HCT116 (cell line): ENCODE data around the gene MSH2. TPM values are rescaled to one million over a fixed set of nuclear protein-coding genes. Genes with fewer than 3 reads are reported as not detected.
A peak's percentile ranks its signal among the peaks of the same experiment; 100 is the strongest.

ENCODE experiments used
- ATAC-seq: fragments of 200-7000 bp; cut with Tn5 transposase; 2 replicates; pipeline ENCODE4 v1.9.1; 2020; ENCODE audit warnings: mild to moderate bottlenecking, moderate library complexity
- BruUV-seq: library from RNA; stranded (reverse); fragments of 400-500 nt; replicated peaks from 2 replicates; lab custom pipeline; 2021; lab: Mats Ljungman, UMichigan
- CTCF ChIA-PET: fragments of 300-600 bp; sonication (Branson Sonifier 250); formaldehyde crosslinking; loops from one replicate; lab custom pipeline; 2021; ENCODE audit warnings: antibody characterized with exemption; lab: Charles Lee
- POLR2A ChIA-PET: fragments of 300-600, 350-600 bp; sonication (Branson Sonifier 250); formaldehyde crosslinking; loops from one replicate; lab custom pipeline; 2021; ENCODE audit warnings: antibody characterized with exemption; lab: Charles Lee
- RAD21 ChIA-PET, 2 experiments: fragments of 300-600 bp; sonication (Branson Sonifier 250); formaldehyde crosslinking; loops; one replicate each; lab custom pipeline; 2023; ENCODE audit warnings: low total read pairs in 2 of 2; ENCODE audit not compliant: uncharacterized antibody in 2 of 2, unreplicated experiment in 2 of 2, low non-redundant PET in 1 of 2; lab: Charles Lee
- DNase-seq: peaks from one replicate; pipeline ENCODE4 v3.0.0-alpha.2; 2010; ENCODE audit warnings: low read depth, low spot score
- H2AFZ ChIP-seq: fragments of 200-600 bp; shearing (Covaris generic), sonication (generic); 2 replicates; pipeline ENCODE4 v1.6.1; 2017; ENCODE audit warnings: low read depth, mixed run types, mixed read lengths, antibody characterized with exemption, low read length; ENCODE audit not compliant: poor library complexity, severe bottlenecking
- H3K27ac ChIP-seq: 2 replicates; pipeline ENCODE4 v1.5.1; 2012; ENCODE audit warnings: low read depth, low read length
- H3K27me3 ChIP-seq: fragments of 200-600 bp; sonication (generic); 2 replicates; pipeline ENCODE4 v1.6.1; 2016; ENCODE audit warnings: mixed run types, low read length, mixed read lengths; ENCODE audit not compliant: insufficient read depth
- H3K36me3 ChIP-seq, 2 experiments: fragments of 200-500 bp in 1 of 2; fragments of 200-600 bp in 1 of 2; sonication (Bioruptor generic) in 1 of 2; sonication (generic) in 1 of 2; 2 replicates each; pipeline versions ENCODE4 v1.5.1 to v1.6.1; 2014 to 2016; ENCODE audit warnings: low read length in 2 of 2, inconsistent platforms in 1 of 2, mixed read lengths in 1 of 2, mixed run types in 1 of 2; ENCODE audit not compliant: insufficient read depth in 2 of 2, control insufficient read depth in 1 of 2
- H3K4me1 ChIP-seq, 2 experiments: fragments of 200-600 bp in 1 of 2; sonication (generic) in 1 of 2; 2 replicates each; pipeline versions ENCODE4 v1.5.1 to v1.6.1; 2012 to 2017; ENCODE audit warnings: low read length in 2 of 2, inconsistent platforms in 1 of 2, mild to moderate bottlenecking in 1 of 2, mixed read lengths in 1 of 2, mixed run types in 1 of 2, moderate library complexity in 1 of 2; ENCODE audit not compliant: insufficient read depth in 2 of 2, control insufficient read depth in 1 of 2
- H3K4me2 ChIP-seq: fragments of 200-600 bp; sonication (generic); 2 replicates; pipeline ENCODE4 v1.6.1; 2017; ENCODE audit warnings: mixed run types, low read length, mixed read lengths
- H3K4me3 ChIP-seq, 2 experiments: fragments of 200-600 bp in 1 of 2; sonication (generic) in 1 of 2; replicated peaks in 1 of 2; 2 replicates each; pipeline ENCODE4 v1.5.1; 2011 to 2016; ENCODE audit warnings: low read length in 2 of 2, control low read depth in 1 of 2, low read depth in 1 of 2, mild to moderate bottlenecking in 1 of 2, mixed read lengths in 1 of 2, mixed run types in 1 of 2
- H3K79me2 ChIP-seq: fragments of 200-600 bp; sonication (generic); 2 replicates; pipeline ENCODE4 v1.6.1; 2017; ENCODE audit warnings: mild to moderate bottlenecking, mixed run types, low read length, moderate library complexity, mixed read lengths; ENCODE audit not compliant: insufficient read depth
- H3K9ac ChIP-seq: fragments of 200-600 bp; sonication (generic); 2 replicates; pipeline ENCODE4 v1.6.1; 2016; ENCODE audit warnings: low read length, mixed read lengths
- H3K9me2 ChIP-seq: fragments of 200-600 bp; sonication (generic), shearing (Covaris generic); 2 replicates; pipeline ENCODE4 v1.6.1; 2017; ENCODE audit warnings: mixed run types, mild to moderate bottlenecking, moderate library complexity; ENCODE audit not compliant: insufficient read depth
- H3K9me3 ChIP-seq, 2 experiments: fragments of 200-500 bp in 1 of 2; fragments of 200-600 bp in 1 of 2; sonication (Bioruptor generic) in 1 of 2; sonication (generic) in 1 of 2; 2 replicates each; pipeline ENCODE4 v1.6.1; 2014 to 2017; ENCODE audit warnings: low read length in 2 of 2, mixed read lengths in 2 of 2, inconsistent platforms in 1 of 2, low read depth in 1 of 2, mild to moderate bottlenecking in 1 of 2, mixed run types in 1 of 2, moderate library complexity in 1 of 2; ENCODE audit not compliant: control insufficient read depth in 1 of 2, insufficient read depth in 1 of 2
- H4K20me1 ChIP-seq: fragments of 200-600 bp; sonication (generic), shearing (Covaris generic); 2 replicates; pipeline ENCODE4 v1.6.1; 2017; ENCODE audit warnings: mixed run types, mild to moderate bottlenecking, moderate library complexity; ENCODE audit not compliant: insufficient read depth
- ATF3 ChIP-seq: IDR thresholded peaks from 2 replicates; pipeline ENCODE4 v1.6.1; 2012
- CEBPB ChIP-seq: IDR thresholded peaks from 2 replicates; pipeline ENCODE4 v1.6.1; 2012; ENCODE audit warnings: low read depth
- CTCF ChIP-seq, 3 experiments: fragments of 200-600 bp in 1 of 3; sonication (generic) in 1 of 3; IDR thresholded peaks in 2 of 3; conservative IDR thresholded peaks in 1 of 3; 2 replicates each; pipeline ENCODE4 v1.5.1; 2012 to 2017; ENCODE audit warnings: low read depth in 2 of 3, low read length in 2 of 3, antibody characterized with exemption in 1 of 3, borderline replicate concordance in 1 of 3, control low read depth in 1 of 3, mild to moderate bottlenecking in 1 of 3, mixed read lengths in 1 of 3, mixed run types in 1 of 3, moderate library complexity in 1 of 3; ENCODE audit not compliant: insufficient read depth in 1 of 3
- EGR1 ChIP-seq: IDR thresholded peaks from 2 replicates; pipeline ENCODE4 v1.6.1; 2012; ENCODE audit warnings: low read depth
- ELF1 ChIP-seq: IDR thresholded peaks from 2 replicates; pipeline ENCODE4 v1.6.1; 2012; ENCODE audit warnings: low read depth, borderline replicate concordance
- EZH2 ChIP-seq: fragments of 200-600 bp; sonication (generic); IDR thresholded peaks from 2 replicates; pipeline ENCODE4 v1.6.1; 2017; ENCODE audit warnings: antibody characterized with exemption, mixed run types
- FOSL1 ChIP-seq: IDR thresholded peaks from 2 replicates; pipeline ENCODE4 v1.6.1; 2012; ENCODE audit warnings: low read depth
- JUND ChIP-seq: IDR thresholded peaks from 2 replicates; pipeline ENCODE4 v1.6.1; 2012
- MAX ChIP-seq: IDR thresholded peaks from 2 replicates; pipeline ENCODE4 v1.6.1; 2012
- POLR2A ChIP-seq: IDR thresholded peaks from 2 replicates; pipeline ENCODE4 v1.7.0; 2011; ENCODE audit warnings: borderline replicate concordance; ENCODE audit not compliant: insufficient read depth, insufficient read length; ENCODE audit errors: extremely low read depth
- POLR2AphosphoS5 ChIP-seq: IDR thresholded peaks from 2 replicates; pipeline ENCODE4 v1.6.1; 2011; ENCODE audit warnings: mild to moderate bottlenecking, low read depth, low read length, moderate library complexity
- RAD21 ChIP-seq: IDR thresholded peaks from 2 replicates; pipeline ENCODE4 v1.6.1; 2012; ENCODE audit warnings: low read depth, mild to moderate bottlenecking
- REST ChIP-seq: IDR thresholded peaks from 2 replicates; pipeline ENCODE4 v1.6.1; 2012; ENCODE audit warnings: low read depth
- SP1 ChIP-seq: IDR thresholded peaks from 2 replicates; pipeline ENCODE4 v1.6.1; 2012; ENCODE audit warnings: low read depth
- SRF ChIP-seq: IDR thresholded peaks from 2 replicates; pipeline ENCODE4 v1.6.1; 2012; ENCODE audit warnings: low read depth
- TCF7L2 ChIP-seq: IDR thresholded peaks from 2 replicates; pipeline ENCODE4 v1.7.0; 2011; ENCODE audit warnings: borderline replicate concordance, inconsistent platforms; ENCODE audit not compliant: insufficient read depth, insufficient read length; ENCODE audit errors: extremely low read depth
- YY1 ChIP-seq: IDR thresholded peaks from 2 replicates; pipeline ENCODE4 v1.6.1; 2011; ENCODE audit warnings: low read length, low read depth, moderate library complexity, mild to moderate bottlenecking; ENCODE audit not compliant: insufficient replicate concordance; ENCODE audit errors: extremely low read depth
- ZBTB33 ChIP-seq: IDR thresholded peaks from 2 replicates; pipeline ENCODE4 v1.6.1; 2011; ENCODE audit warnings: mild to moderate bottlenecking, low read length, moderate library complexity; ENCODE audit not compliant: insufficient replicate concordance; ENCODE audit errors: extremely low read depth
- ZFX ChIP-seq: fragments of 450-650 bp; IDR thresholded peaks from 2 replicates; pipeline ENCODE4 v1.6.1; 2017
- intact Hi-C: fragments of 100-400 bp; cut with micrococcal nuclease; formaldehyde crosslinking; loops from 2 replicates; pipeline ENCODE4 v1.10.0; 2022
- total RNA-seq: library from RNA; stranded (reverse); gene quantifications from one replicate; pipeline ENCODE4 v1.2.1, GENCODE V29; 2021; ENCODE audit not compliant: unreplicated experiment

Gene MSH2
- total RNA-seq, 1 experiment from 2014 or later: 54.9 TPM

GRCh38 chr2:47360927-47361326 is 42.0 kb upstream of the MSH2 start:
- DNase-seq (no peak), ATAC-seq (peak; percentile 67)
- Histone ChIP-seq H3K9me3 (no peaks in the 10 kb centered on the region), H3K4me2 (peak overlapping the region; percentile 56), H3K4me1 (peaks cover 24 to 40% of the 10 kb centered on the region in 2 experiments), H3K9ac (no peak overlapping the region), H4K20me1 (no peaks in the 10 kb centered on the region), H3K27me3 (no peaks in the 10 kb centered on the region), H2AFZ (no peak overlapping the region), H3K4me3 (no peak overlapping the region), H3K36me3 (no peaks in the 10 kb centered on the region), H3K27ac (no peak overlapping the region), H3K9me2 (no peaks in the 10 kb centered on the region), H3K79me2 (no peaks in the 10 kb centered on the region)
- TF ChIP-seq ATF3 (no peak), ELF1 (no peak), MAX (no peak), JUND (peak; percentile 39; the same call in 1 of the 2 replicates), YY1 (peak; percentile 69), REST (no peak), TCF7L2 (no peak), POLR2AphosphoS5 (peak; percentile 25; the same call in 1 of the 2 replicates), SP1 (peak; percentile 34; the same call in 1 of the 2 replicates), ZFX (no peak), EGR1 (no peak), EZH2 (no peak), FOSL1 (peak; percentile 60), CEBPB (no peak), ZBTB33 (no peak), POLR2A (no peak), RAD21 (no peak), CTCF (IDR thresholded peaks at IDR 0.05 in 2 of 3, conservative IDR thresholded peaks at IDR 0.05 in 1 of 3; ENCODE audit: borderline replicate concordance in 1 of 3, insufficient read depth in 1 of 3, low read depth in 2 of 3, low read length in 2 of 3) (no peak), SRF (no peak)
- ChIA-PET RAD21 (no interaction called here), CTCF (no interaction called here), POLR2A (interaction anchor here (0.9 kb wide), 1 partner anchor 21 kb away, joined by 3 read pairs; no protein-coding TSS in a partner anchor)
- no TSS peak for BruUV-seq
- intact Hi-C loops: no loop called here
